ENCODE data around the gene SUN3.

SUN3 gene

GRCh38 chr7:48028938-48029337 lies at the start of gene SUN3:
SUN3 (minus strand) TSS chr7:48029107; CDS start chr7:48028938, 169 bp downstream.
- DNase-seq, result no peak

- DNase-seq, result peak; percentile 45
Measured at GRCh38 chr7:48078470-48078869, 49.6 kb upstream of the SUN3 start.

- DNase-seq, result no peak
Measured at GRCh38 chr7:48077423-48077822, 48.5 kb upstream of the SUN3 start.

GRCh38 chr7:48074204-48074654 lies 45.3 kb upstream of the SUN3 start:
- no peak for DNase-seq

- no peak for DNase-seq
Measured at GRCh38 chr7:48067475-48067874, 38.6 kb upstream of the SUN3 start.

GRCh38 chr7:48063985-48064384 lies 35.1 kb upstream of the SUN3 start:
- no peak for DNase-seq

GRCh38 chr7:48059706-48060105 lies 30.8 kb upstream of the SUN3 start:
- DNase-seq, result no peak

- no peak for DNase-seq
Measured at GRCh38 chr7:48058990-48059389, 30.1 kb upstream of the SUN3 start.

GRCh38 chr7:48053736-48054135 lies 24.8 kb upstream of the SUN3 start:
- DNase-seq, result no peak

- DNase-seq, result peak; percentile 45
Measured at GRCh38 chr7:48052748-48053147, 23.8 kb upstream of the SUN3 start.

GRCh38 chr7:48049850-48050249 lies 20.9 kb upstream of the SUN3 start:
- no peak for DNase-seq

- DNase-seq, result no peak
Measured at GRCh38 chr7:48048113-48048512, 19.2 kb upstream of the SUN3 start.

- no peak for DNase-seq
Measured at GRCh38 chr7:48046458-48046857, 17.6 kb upstream of the SUN3 start.

- no peak for DNase-seq
Measured at GRCh38 chr7:48045195-48045765, 16.4 kb upstream of the SUN3 start.

GRCh38 chr7:48042636-48043035 lies 13.7 kb upstream of the SUN3 start:
- DNase-seq, result no peak

GRCh38 chr7:48042216-48042615 lies 13.3 kb upstream of the SUN3 start:
- peak; percentile 41 for DNase-seq

- peak; percentile 80 for DNase-seq
Measured at GRCh38 chr7:48041653-48041970, 12.7 kb upstream of the SUN3 start.

- no peak for DNase-seq
Measured at GRCh38 chr7:48040944-48041652, 12.2 kb upstream of the SUN3 start.

- DNase-seq, result no peak
Measured at GRCh38 chr7:48038815-48039506, 10.1 kb upstream of the SUN3 start.

- no peak for DNase-seq
Measured at GRCh38 chr7:48035967-48036478, 7.1 kb upstream of the SUN3 start.

- peak; percentile 78 for DNase-seq
Measured at GRCh38 chr7:48035301-48035966, 6.5 kb upstream of the SUN3 start, which contains the start of gene C7orf57. C7orf57 (plus strand) TSS chr7:48035543; CDS start chr7:48036309, 766 bp downstream.

- DNase-seq, result no peak
Measured at GRCh38 chr7:48033922-48034321, 5.0 kb upstream of the SUN3 start.

GRCh38 chr7:48031111-48031510 lies 2.2 kb upstream of the SUN3 start:
- DNase-seq, result no peak
